Activated CD8-positive, alpha-beta memory T cell treated with anti-CD3 and anti-CD28 coated beads, Interleukin-2, amount 10 ng/mL, durations not matched to agents 7 days and 5 days (primary cell): ENCODE measurements around the gene SHBG. TPM values are rescaled to one million over a fixed set of nuclear protein-coding genes. Genes with fewer than 3 reads are reported as not detected.
A peak's percentile ranks its signal among the peaks of the same experiment; 100 is the strongest.
"Not testable (repeated sequence)": the region's sequence is repeated elsewhere in the genome, so short reads cannot be mapped to it uniquely, and the experiment has no call there.

Source experiments
- ATAC-seq: fragments of 150-1000 bp; cut with Tn5 transposase; one replicate; pipeline ENCODE4 v1.10.0; 2021; ENCODE audit warnings: moderate library complexity
- CTCF ChIA-PET: fragments of 350-600 bp; sonication (Branson Sonifier 250); formaldehyde crosslinking; loops from one replicate; lab custom pipeline; 2021; ENCODE audit warnings: antibody characterized with exemption; lab: Charles Lee
- DNase-seq: peaks from one replicate; pipeline ENCODE4 v3.0.0-alpha.2; 2020
- H3K27ac Mint-ChIP-seq: one replicate; pipeline ENCODE4 v1.8.0; 2021; ENCODE audit warnings: mild to moderate bottlenecking, mixed read lengths
- H3K27me3 Mint-ChIP-seq: one replicate; pipeline ENCODE4 v1.8.0; 2021; ENCODE audit warnings: mixed read lengths
- H3K36me3 Mint-ChIP-seq: one replicate; pipeline ENCODE4 v1.8.0; 2021; ENCODE audit warnings: mild to moderate bottlenecking, mixed read lengths
- H3K4me1 Mint-ChIP-seq: one replicate; pipeline ENCODE4 v1.8.0; 2021; ENCODE audit warnings: mixed read lengths
- H3K4me3 Mint-ChIP-seq: one replicate; pipeline ENCODE4 v1.8.0; 2021; ENCODE audit warnings: mild to moderate bottlenecking, moderate library complexity, mixed read lengths
- H3K9me3 Mint-ChIP-seq: one replicate; pipeline ENCODE4 v1.8.0; 2022; ENCODE audit warnings: low read depth, mixed read lengths
- total RNA-seq, 2 experiments: library from RNA; stranded (reverse); gene quantifications; one replicate each; pipeline ENCODE4 v1.2.3, GENCODE V29; 2021

The SHBG gene
- total RNA-seq, 2 experiments from 2014 or later: not detected

DNA sequence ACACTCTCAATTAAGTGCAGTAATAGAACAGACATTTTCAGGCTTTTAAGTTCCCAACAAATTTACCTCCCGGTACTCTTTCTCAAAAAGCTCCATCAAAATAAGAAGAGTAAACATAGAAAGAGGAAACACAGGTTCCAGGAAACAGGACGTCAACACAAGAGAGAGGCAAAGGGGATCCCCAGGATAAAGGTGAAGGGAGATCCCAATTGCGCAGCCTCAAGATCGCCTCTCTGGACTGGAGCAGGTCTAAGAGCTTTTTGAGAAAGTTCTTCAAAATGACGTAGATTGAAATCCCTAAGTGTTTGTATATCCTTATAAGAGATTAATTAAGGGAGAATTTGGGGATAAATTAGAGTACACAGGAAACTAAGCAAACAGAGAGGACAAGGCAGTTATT, 11.3 kb upstream of the SHBG start:
- ATAC-seq (no peak), DNase-seq (no peak)
- Mint-ChIP-seq H3K9me3 (no peaks in the 10 kb centered on the region), H3K27me3 (no peaks in the 10 kb centered on the region), H3K27ac (no peak overlapping the region), H3K4me1 (peaks cover 4% of the 10 kb centered on the region), H3K4me3 (no peak overlapping the region), H3K36me3 (no peaks in the 10 kb centered on the region)
- CTCF ChIA-PET: interaction anchor here (0.9 to 1.4 kb wide), 3 partner anchors 8 to 50 kb away, joined by 3 read pairs; partner anchors contain the start of gene SAT2

GRCh38 chr17:7620835-7621234, 9.1 kb upstream of the SHBG start:
- CTCF ChIA-PET: interaction anchor here (1.6 to 3.1 kb wide), 2 partner anchors 11 to 68 kb away, joined by 3 to 9 read pairs; no protein-coding TSS in a partner anchor
- Mint-ChIP-seq H3K27me3 (no peaks in the 10 kb centered on the region), H3K27ac (no peak overlapping the region), H3K36me3 (no peaks in the 10 kb centered on the region), H3K4me3 (no peak overlapping the region), H3K4me1 (no peaks in the 10 kb centered on the region), H3K9me3 (no peaks in the 10 kb centered on the region)
- DNase-seq (no peak), ATAC-seq (no peak)

DNA sequence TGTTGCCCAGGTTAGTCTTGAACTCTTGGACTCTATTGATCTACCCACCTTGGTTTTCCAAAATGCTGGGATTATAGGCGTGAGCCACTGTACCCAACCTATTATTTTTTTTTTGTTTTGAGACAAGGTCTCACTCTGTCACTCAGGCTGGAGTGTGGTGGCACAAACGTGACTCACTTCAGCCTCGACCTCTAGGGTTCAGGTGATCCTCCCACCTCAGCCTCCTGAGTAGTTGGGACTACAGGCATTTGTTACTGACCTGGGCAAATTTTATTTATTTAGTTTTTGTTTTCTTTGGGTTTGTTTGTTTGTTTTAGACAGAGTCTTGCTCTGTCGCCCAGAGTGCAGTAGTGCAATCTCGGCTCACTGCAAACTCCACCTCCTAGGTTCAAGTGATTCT, 6.3 kb upstream of the SHBG start:
- Mint-ChIP-seq H3K4me3 (no peak overlapping the region), H3K27ac (no peak overlapping the region), H3K27me3 (no peaks in the 10 kb centered on the region), H3K9me3 (no peaks in the 10 kb centered on the region), H3K36me3 (peaks cover 2% of the 10 kb centered on the region), H3K4me1 (peaks cover 14% of the 10 kb centered on the region)
- ATAC-seq (no peak), DNase-seq (no peak)
- CTCF ChIA-PET: interaction anchor here (1.4 kb wide), 1 partner anchor 64 kb away, joined by 4 read pairs; the partner anchor contains the start of gene WRAP53

- H3K9me3 Mint-ChIP-seq, H3K27me3 Mint-ChIP-seq, H3K36me3 Mint-ChIP-seq, H3K27ac Mint-ChIP-seq, ATAC-seq, H3K4me3 Mint-ChIP-seq, DNase-seq: not testable (repeated sequence)
- H3K4me1 Mint-ChIP-seq: peaks cover 14% of the 10 kb centered on the region
- CTCF ChIA-PET: interaction anchor here (1.3 to 4.4 kb wide), 2 partner anchors 10 to 61 kb away, joined by 3 to 43 read pairs; partner anchors contain the start of genes FXR2, TP53 and WRAP53
These were observed 4.2 kb upstream of the SHBG start for GRCh38 chr17:7625749-7626148.

DNA sequence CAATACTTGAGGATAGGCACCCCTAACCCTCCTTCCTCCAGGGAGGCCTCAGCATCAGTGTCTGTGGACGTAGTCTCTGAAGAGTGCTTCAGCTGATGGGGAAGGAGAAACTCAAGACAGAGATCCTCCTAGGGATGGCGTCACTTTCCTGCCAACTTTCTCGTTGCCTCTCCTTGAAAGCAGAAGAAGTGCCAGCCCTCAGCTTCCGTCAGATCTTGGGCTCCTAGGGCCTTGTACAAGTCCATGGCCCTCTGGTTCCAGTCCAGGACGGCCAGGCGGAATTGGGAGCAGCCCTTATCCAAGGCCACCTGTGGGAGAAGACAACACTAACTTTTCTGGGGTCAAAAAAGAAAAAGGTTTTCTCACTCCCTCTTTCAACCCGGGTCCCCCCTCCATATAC, 3.6 kb upstream of the SHBG start:
- Mint-ChIP-seq H3K4me1 (peaks cover 14% of the 10 kb centered on the region), H3K9me3 (no peaks in the 10 kb centered on the region), H3K36me3 (peaks cover 2% of the 10 kb centered on the region), H3K4me3 (peak overlapping the region; percentile 86), H3K27ac (no peak overlapping the region), H3K27me3 (no peaks in the 10 kb centered on the region)
- no peak for ATAC-seq
- CTCF ChIA-PET: interaction anchor here (1.0 to 4.4 kb wide), 5 partner anchors 8 to 60 kb away, joined by 3 to 43 read pairs (median 9); partner anchors contain the start of genes ATP1B2, FXR2, TP53 and WRAP53
- DNase-seq: no peak

- CTCF ChIA-PET: interaction anchor here (1.0 to 4.4 kb wide), 6 partner anchors 8 to 60 kb away, joined by 3 to 43 read pairs (median 8); partner anchors contain the start of genes ATP1B2, FXR2, SOX15 and TP53
- H3K4me1 Mint-ChIP-seq: peaks cover 14% of the 10 kb centered on the region
- peak overlapping the region; percentile 86 for H3K4me3 Mint-ChIP-seq
- no peaks in the 10 kb centered on the region for H3K27me3 Mint-ChIP-seq
- no peak for ATAC-seq
- DNase-seq: no peak
- H3K36me3 Mint-ChIP-seq: peaks cover 2% of the 10 kb centered on the region
- peak overlapping the region; percentile 70 for H3K27ac Mint-ChIP-seq
- H3K9me3 Mint-ChIP-seq: no peaks in the 10 kb centered on the region
These were observed 3.0 kb upstream of the SHBG start for GRCh38 chr17:7626956-7627249.

- DNase-seq: peak; percentile 95
- peaks cover 14% of the 10 kb centered on the region for H3K4me1 Mint-ChIP-seq
- H3K27me3 Mint-ChIP-seq: no peaks in the 10 kb centered on the region
- H3K9me3 Mint-ChIP-seq: no peaks in the 10 kb centered on the region
- CTCF ChIA-PET: interaction anchor here (0.6 to 4.4 kb wide), 12 partner anchors 9 to 624 kb away, joined by 3 to 43 read pairs (median 4); partner anchors contain the start of genes ATP1B2, FXR2, SOX15 and TP53
- peaks cover 2% of the 10 kb centered on the region for H3K36me3 Mint-ChIP-seq
- ATAC-seq: peak; percentile 98
- peak within 1 kb of the TSS; percentile 86 for H3K4me3 Mint-ChIP-seq
- H3K27ac Mint-ChIP-seq: peak within 1 kb of the TSS; percentile 70
These were observed 2.4 kb upstream of the SHBG start, which contains the start of gene SAT2 for GRCh38 chr17:7627250-7628121. TSS of gene SAT2 (minus strand) at chr17:7627821. CDS start at chr17:7627635, 186 bp downstream.

DNA sequence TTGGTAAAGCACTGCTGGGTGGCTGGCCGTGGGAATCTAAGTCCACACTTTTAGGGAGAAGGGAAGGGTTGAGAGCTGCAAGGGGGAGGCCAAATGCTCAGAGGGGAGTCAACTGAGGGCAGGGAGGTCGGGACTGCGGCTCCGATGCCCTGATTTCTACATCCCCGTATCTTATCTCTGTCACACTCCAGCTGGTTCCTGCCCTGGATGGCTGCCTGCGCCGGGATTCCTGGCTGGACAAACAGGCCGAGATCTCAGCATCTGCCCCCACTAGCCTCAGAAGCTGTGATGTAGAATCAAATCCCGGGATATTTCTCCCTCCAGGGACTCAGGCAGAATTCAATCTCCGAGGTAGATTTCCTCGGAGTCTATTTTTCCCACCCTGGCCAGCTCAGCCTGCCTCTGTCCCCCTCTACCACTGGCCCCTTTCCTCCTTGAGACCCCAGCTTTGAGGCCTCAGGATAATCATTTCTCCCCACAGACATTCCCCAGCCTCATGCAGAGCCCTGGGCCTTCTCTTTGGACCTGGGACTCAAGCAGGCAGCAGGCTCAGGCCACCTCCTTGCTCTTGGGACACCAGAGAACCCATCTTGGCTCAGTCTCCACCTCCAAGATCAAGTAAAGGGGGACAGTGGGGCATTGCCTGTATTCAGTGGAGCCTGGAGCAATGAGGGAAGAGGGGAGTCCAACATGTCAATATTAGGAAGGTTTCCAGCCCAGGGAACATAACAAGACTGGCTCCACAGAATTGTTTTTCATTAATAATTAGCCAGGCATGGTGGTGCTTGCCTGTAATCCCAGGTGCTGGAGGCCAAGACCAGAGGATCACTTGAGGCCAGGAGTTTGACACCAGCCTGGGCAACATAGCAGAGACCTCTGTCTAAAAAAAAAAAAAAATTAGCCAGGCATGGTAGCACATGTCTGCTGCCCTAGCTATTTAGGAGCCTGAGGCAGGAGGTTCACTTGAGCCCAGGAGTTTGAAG, 1.8 kb downstream of the SHBG start:
- no peak overlapping the region for H3K4me3 Mint-ChIP-seq
- no peak for DNase-seq
- ATAC-seq: no peak
- H3K27me3 Mint-ChIP-seq: no peaks in the 10 kb centered on the region
- CTCF ChIA-PET: interaction anchor here (0.8 to 5.8 kb wide), 15 partner anchors 10 to 276 kb away, joined by 3 to 77 read pairs (median 5); partner anchors contain the start of genes ATP1B2, CD68, FXR2 and SOX15
- H3K4me1 Mint-ChIP-seq: peaks cover 7% of the 10 kb centered on the region
- H3K9me3 Mint-ChIP-seq: no peaks in the 10 kb centered on the region
- H3K36me3 Mint-ChIP-seq: no peaks in the 10 kb centered on the region
- H3K27ac Mint-ChIP-seq: no peak overlapping the region

- H3K4me3 Mint-ChIP-seq: no peak overlapping the region
- CTCF ChIA-PET: interaction anchor here (0.8 to 5.8 kb wide), 17 partner anchors 10 to 409 kb away, joined by 3 to 77 read pairs (median 5); partner anchors contain the start of genes ATP1B2, CD68, FXR2 and SOX15
- no peaks in the 10 kb centered on the region for H3K36me3 Mint-ChIP-seq
- H3K27me3 Mint-ChIP-seq: no peaks in the 10 kb centered on the region
- peaks cover 3% of the 10 kb centered on the region for H3K4me1 Mint-ChIP-seq
- peak; percentile 28 for ATAC-seq
- no peak overlapping the region for H3K27ac Mint-ChIP-seq
- no peaks in the 10 kb centered on the region for H3K9me3 Mint-ChIP-seq
- DNase-seq: peak; percentile 59
These were observed 2.6 kb downstream of the SHBG start for GRCh38 chr17:7632492-7632894.

DNA sequence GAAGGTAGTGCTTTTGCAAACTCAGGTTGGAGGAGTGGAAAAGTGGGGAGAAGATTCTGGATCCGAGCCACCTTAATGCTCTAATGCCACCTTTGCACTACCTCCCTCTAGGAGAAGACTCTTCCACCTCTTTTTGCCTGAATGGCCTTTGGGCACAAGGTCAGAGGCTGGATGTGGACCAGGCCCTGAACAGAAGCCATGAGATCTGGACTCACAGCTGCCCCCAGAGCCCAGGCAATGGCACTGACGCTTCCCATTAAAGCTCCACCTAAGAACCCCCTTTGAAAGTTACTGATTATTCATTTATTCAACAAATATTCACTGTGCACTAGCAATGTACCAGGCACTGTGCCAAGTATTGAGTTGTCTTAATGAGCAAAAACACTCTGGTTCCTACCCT, 3.2 kb downstream of the SHBG start:
- ATAC-seq (no peak), DNase-seq (no peak)
- CTCF ChIA-PET: interaction anchor here (0.8 to 5.8 kb wide), 16 partner anchors 9 to 409 kb away, joined by 3 to 77 read pairs (median 5); partner anchors contain the start of genes CD68, FXR2, SOX15 and TP53
- Mint-ChIP-seq H3K4me3 (no peak overlapping the region), H3K36me3 (no peaks in the 10 kb centered on the region), H3K27ac (no peak overlapping the region), H3K27me3 (no peaks in the 10 kb centered on the region), H3K4me1 (no peaks in the 10 kb centered on the region), H3K9me3 (no peaks in the 10 kb centered on the region)

GRCh38 chr17:7634384-7634783, 4.4 kb downstream of the SHBG start:
- CTCF ChIA-PET: interaction anchor here (0.9 to 5.8 kb wide), 9 partner anchors 19 to 109 kb away, joined by 3 to 77 read pairs (median 4); partner anchors contain the start of genes DNAH2, FXR2, TP53 and WRAP53
- ATAC-seq (no peak), DNase-seq (no peak)
- Mint-ChIP-seq H3K27me3 (peaks cover 3% of the 10 kb centered on the region), H3K36me3 (no peaks in the 10 kb centered on the region), H3K4me1 (no peaks in the 10 kb centered on the region), H3K4me3 (no peak overlapping the region), H3K27ac (no peak overlapping the region), H3K9me3 (no peaks in the 10 kb centered on the region)

DNA sequence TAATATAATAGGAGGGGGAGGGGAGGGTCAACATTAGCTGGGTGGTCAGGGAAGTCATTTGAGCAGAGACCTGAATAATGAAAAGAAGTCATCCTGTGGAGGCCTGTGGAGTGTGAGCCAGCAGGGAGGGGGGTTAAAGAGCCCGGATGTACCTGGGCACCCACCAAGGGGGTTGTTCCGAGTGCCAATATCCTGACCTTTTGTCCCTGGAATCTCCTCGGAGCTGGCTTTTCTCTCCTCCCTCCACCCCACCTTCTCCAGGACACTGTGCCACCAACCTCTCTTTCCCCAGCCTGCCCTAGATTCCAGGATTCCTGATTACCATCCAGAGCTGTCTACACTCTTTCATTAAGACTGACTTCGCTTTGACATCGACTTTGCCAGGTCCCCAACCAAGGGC, 6.2 kb downstream of the SHBG start:
- ATAC-seq: no peak
- no peak for DNase-seq
- CTCF ChIA-PET: interaction anchor here (1.6 kb wide), 1 partner anchor 51 kb away, joined by 5 read pairs; the partner anchor contains the start of gene TP53
- peaks cover 5% of the 10 kb centered on the region for H3K27me3 Mint-ChIP-seq
- no peak overlapping the region for H3K27ac Mint-ChIP-seq
- H3K4me3 Mint-ChIP-seq: no peak overlapping the region
- no peaks in the 10 kb centered on the region for H3K36me3 Mint-ChIP-seq
- H3K9me3 Mint-ChIP-seq: no peaks in the 10 kb centered on the region
- H3K4me1 Mint-ChIP-seq: no peaks in the 10 kb centered on the region
